Epithelial cell of alveolus of lung (primary cell): ENCODE measurements around the gene CCDC66. TPM values are rescaled to one million over a fixed set of nuclear protein-coding genes. Genes with fewer than 3 reads are reported as not detected.

Experiments
- total RNA-seq: library from RNA; depleted of rRNA; stranded (reverse); fragments of >200 nt; gene quantifications from 2 replicates; pipeline ENCODE4 v1.2.1, GENCODE V29; 2015

Gene CCDC66
- 6.7 and 6.9 TPM in 2 replicates for total RNA-seq

GRCh38 chr3:56556908-56557830 is at the start of gene CCDC66:
CCDC66 (plus strand) TSS chr3:56557175; CDS start chr3:56557243, 68 bp downstream.

Other genes with a start within 250 kb of the CCDC66 start
- gene ERC2, start 88.7 kb upstream of the CCDC66 start, total RNA-seq: 1.4 TPM in 1 of 2 replicates, not detected in the other
- 35.2 and 41.2 TPM in 2 replicates for gene TASOR, start 126.1 kb downstream of the CCDC66 start, total RNA-seq
- gene ARHGEF3, start 244.8 kb downstream of the CCDC66 start, total RNA-seq: 4.1 and 5.7 TPM in 2 replicates